Upper lobe of left lung (tissue), 6 donors: ENCODE data around the gene ACTR2. TPM values are rescaled to one million over a fixed set of nuclear protein-coding genes. Genes with fewer than 3 reads are reported as not detected.

Experiments
- ATAC-seq, 2 donors: fragments of 200-7000 bp; cut with Tn5 transposase; one replicate each; pipeline ENCODE4 v1.9.1; 2022; ENCODE audit warnings: mild to moderate bottlenecking in 2 of 2, moderate library complexity in 2 of 2; ENCODE audit not compliant: low FRiP score in 2 of 2
- DNase-seq, 2 donors: peaks; one replicate each; pipeline ENCODE4 v3.0.0-alpha.2; 2019 to 2020
- H3K27ac ChIP-seq, 4 donors: fragments of 200-600 bp; sonication (generic); one replicate each; pipeline ENCODE4 v1.5.1; 2016 to 2019
- H3K27me3 ChIP-seq, 4 donors: fragments of 200-600 bp; sonication (generic); one replicate each; pipeline ENCODE4 v1.5.1; 2017 to 2019
- H3K36me3 ChIP-seq, 4 donors: fragments of 200-600 bp; sonication (generic); one replicate each; pipeline ENCODE4 v1.5.1; 2016 to 2019
- H3K4me1 ChIP-seq, 4 donors: fragments of 200-600 bp; sonication (generic); one replicate each; pipeline ENCODE4 v1.5.1; 2018 to 2019
- H3K4me3 ChIP-seq, 4 donors: fragments of 200-600 bp; sonication (generic); one replicate each; pipeline ENCODE4 v1.5.1; 2017 to 2019; ENCODE audit warnings: mild to moderate bottlenecking in 2 of 4, moderate library complexity in 1 of 4
- H3K9me3 ChIP-seq, 4 donors: fragments of 200-600 bp; sonication (generic); one replicate each; pipeline ENCODE4 v1.5.1; 2018 to 2019
- EP300 ChIP-seq, 4 donors: sonication (generic); formaldehyde crosslinking; IDR thresholded peaks; one replicate each; pipeline ENCODE4 v1.5.1; 2017; ENCODE audit warnings: antibody characterized with exemption in 4 of 4, control low read depth in 2 of 4
- POLR2A ChIP-seq, 4 donors: fragments of 450-650 bp; IDR thresholded peaks; one replicate each; pipeline ENCODE4 v1.5.1; 2016 to 2017; ENCODE audit warnings: antibody characterized with exemption in 4 of 4, mild to moderate bottlenecking in 2 of 4
- POLR2AphosphoS5 ChIP-seq, 2 donors: sonication (generic); formaldehyde crosslinking; IDR thresholded peaks; one replicate each; pipeline ENCODE4 v1.5.1; 2017; ENCODE audit warnings: antibody characterized with exemption in 2 of 2
- WGBS, 2 donors: methylation state at CpG; one replicate each; pipeline ENCODE4 v1.1.5; 2017 to 2018; 5-methylcytosine and 5-hydroxymethylcytosine counted together
- total RNA-seq, 6 donors: library from RNA; depleted of rRNA in 4 of 6; stranded (reverse); fragments of >200 nt in 4 of 6; gene quantifications; one replicate each; pipeline versions ENCODE4 v1.1.0 to v1.2.1, GENCODE V29; 2016 to 2021
- TF ChIP-seq, protein P1 (sequence below), 6 experiments: fragments of 450-650 bp in 4 of 6; fragments of 200-600 bp in 2 of 6; sonication (generic) in 2 of 6; IDR thresholded peaks; one replicate each; pipeline ENCODE4 v1.5.1; 2016 to 2019; ENCODE audit warnings: antibody characterized with exemption in 6 of 6
- donor health status: DM: no; HTN: no; CAD: no; lungs with moderate emphysema.
- donor health status: DM: no; HTN: yes; CAD: no; lungs with severe emphysema.

ACTR2 gene
- total RNA-seq, 6 donors from 2014 or later: 39.6 to 266 (median 114) TPM

DNA sequence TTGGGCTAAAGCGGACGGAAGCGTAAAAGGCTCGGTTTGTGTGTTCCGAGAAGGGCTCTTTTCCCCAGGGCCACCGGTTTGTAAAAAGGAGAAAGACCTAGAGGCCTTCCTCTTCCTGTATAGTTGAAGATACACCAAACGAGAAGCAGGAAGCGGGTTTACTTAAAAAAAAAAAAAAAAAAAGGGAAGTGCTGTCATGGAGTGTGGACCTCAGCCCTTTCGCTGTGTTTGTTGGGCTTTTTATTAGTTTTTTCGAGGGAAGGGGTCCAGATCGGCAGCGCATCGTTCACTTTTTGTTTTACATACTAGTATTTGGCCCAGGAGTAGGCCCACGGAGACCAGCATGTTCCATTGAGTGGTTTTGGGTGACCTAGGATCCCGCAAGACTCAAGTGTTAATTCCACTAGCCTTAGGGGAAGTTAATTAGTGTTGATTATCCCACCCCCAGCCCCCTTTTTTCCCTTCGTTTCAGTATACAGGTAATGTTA is 676 bp downstream of the ACTR2 start:
- ATAC-seq: peak; percentile 68 to 80
- Histone ChIP-seq H3K36me3 (peaks cover 0 to 4% (median 0%) of the 10 kb centered on the region in 4 donors), H3K4me3 (peak overlapping the region; percentile 70 to 96 (median 82)), H3K27me3 (no peaks in the 10 kb centered on the region), H3K4me1 (peaks cover 32 to 57% (median 53%) of the 10 kb centered on the region in 4 donors), H3K9me3 (no peaks in the 10 kb centered on the region), H3K27ac (peak overlapping the region; percentile 97 to 100 (median 98))
- no peak for DNase-seq
- 0 to 1% methylated on average over 16 of the region's 16 CpGs for WGBS, 2 donors
- TF ChIP-seq POLR2AphosphoS5 (IDR thresholded peaks at IDR 0.05) (no peak), EP300 (IDR thresholded peaks at IDR 0.05) (no peak), POLR2A (IDR thresholded peaks at IDR 0.05) (no peak)
- TF ChIP-seq, protein P1, sequence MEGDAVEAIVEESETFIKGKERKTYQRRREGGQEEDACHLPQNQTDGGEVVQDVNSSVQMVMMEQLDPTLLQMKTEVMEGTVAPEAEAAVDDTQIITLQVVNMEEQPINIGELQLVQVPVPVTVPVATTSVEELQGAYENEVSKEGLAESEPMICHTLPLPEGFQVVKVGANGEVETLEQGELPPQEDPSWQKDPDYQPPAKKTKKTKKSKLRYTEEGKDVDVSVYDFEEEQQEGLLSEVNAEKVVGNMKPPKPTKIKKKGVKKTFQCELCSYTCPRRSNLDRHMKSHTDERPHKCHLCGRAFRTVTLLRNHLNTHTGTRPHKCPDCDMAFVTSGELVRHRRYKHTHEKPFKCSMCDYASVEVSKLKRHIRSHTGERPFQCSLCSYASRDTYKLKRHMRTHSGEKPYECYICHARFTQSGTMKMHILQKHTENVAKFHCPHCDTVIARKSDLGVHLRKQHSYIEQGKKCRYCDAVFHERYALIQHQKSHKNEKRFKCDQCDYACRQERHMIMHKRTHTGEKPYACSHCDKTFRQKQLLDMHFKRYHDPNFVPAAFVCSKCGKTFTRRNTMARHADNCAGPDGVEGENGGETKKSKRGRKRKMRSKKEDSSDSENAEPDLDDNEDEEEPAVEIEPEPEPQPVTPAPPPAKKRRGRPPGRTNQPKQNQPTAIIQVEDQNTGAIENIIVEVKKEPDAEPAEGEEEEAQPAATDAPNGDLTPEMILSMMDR (IDR thresholded peaks at IDR 0.05): no peak

DNA sequence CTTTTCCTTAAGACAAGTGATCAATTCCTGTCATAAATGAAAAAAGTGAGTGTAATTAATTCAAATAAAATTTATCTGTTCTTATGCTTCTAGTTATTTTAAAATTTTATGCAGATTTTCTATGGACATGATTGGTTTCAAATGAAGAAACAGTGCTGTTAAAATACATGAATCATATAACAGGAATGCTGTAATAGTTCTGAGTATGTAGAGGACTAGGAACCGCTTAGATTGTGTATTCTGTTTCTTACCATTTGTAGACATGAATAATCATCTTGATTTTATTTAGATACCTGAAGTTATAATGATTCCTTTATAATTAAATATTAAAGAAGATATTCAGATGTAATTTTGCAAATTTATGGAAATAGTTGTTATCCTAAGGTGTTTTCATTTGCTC is 3.5 kb downstream of the ACTR2 start:
- no peak for TF ChIP-seq POLR2A (IDR thresholded peaks at IDR 0.05)
- no peak for TF ChIP-seq EP300 (IDR thresholded peaks at IDR 0.05)
- TF ChIP-seq POLR2AphosphoS5 (IDR thresholded peaks at IDR 0.05): no peak
- TF ChIP-seq, protein P1 (IDR thresholded peaks at IDR 0.05): no peak
- Histone ChIP-seq H3K27ac (peak overlapping the region in 1 of 4 donors; percentile 62), H3K9me3 (no peaks in the 10 kb centered on the region), H3K4me1 (peaks cover 41 to 85% (median 69%) of the 10 kb centered on the region in 4 donors), H3K4me3 (no peak overlapping the region), H3K36me3 (peaks cover 0 to 4% (median 0%) of the 10 kb centered on the region in 4 donors), H3K27me3 (no peaks in the 10 kb centered on the region)
- 81 to 90% methylated on average over 1 of the region's 1 CpG for WGBS, 2 donors
- DNase-seq: no peak
- no peak for ATAC-seq

DNA sequence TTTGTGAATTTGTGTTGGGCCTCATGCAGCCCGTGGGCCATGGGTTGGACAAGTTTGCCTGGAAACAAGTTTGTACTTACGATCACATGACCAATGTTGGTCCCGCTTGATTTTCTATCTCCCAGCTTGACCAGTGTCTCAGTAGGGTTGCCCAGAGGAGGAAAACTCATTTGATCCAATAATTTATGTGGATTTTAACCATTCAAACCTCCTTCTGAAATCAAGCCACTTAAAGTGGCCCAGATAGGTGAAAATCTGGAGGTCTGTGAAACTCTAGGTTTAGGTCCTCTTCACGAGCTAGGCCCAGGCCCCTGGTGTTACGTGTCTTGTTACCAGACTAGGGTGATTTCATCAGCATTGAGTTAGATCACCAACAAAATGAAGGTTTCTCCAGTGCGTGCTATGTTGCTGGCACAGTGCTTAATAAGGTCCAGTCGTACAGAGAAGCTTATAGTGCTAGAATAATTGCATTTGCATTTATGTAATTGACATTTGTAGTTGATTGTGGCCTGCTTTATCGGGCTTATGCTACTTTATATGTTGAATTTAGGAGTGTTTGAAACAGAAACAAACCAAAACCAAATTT is 4.4 kb downstream of the ACTR2 start:
- no peaks in the 10 kb centered on the region for H3K27me3 ChIP-seq
- peak overlapping the region; percentile 0 to 62 (median 12) for H3K27ac ChIP-seq
- TF ChIP-seq EP300 (IDR thresholded peaks at IDR 0.05) (no peak), POLR2AphosphoS5 (IDR thresholded peaks at IDR 0.05) (no peak), POLR2A (IDR thresholded peaks at IDR 0.05) (no peak)
- TF ChIP-seq, protein P1 (IDR thresholded peaks at IDR 0.05): no peak
- DNase-seq: no peak
- H3K36me3 ChIP-seq: peaks cover 0 to 4% (median 0%) of the 10 kb centered on the region in 4 donors
- ATAC-seq: no peak
- H3K4me1 ChIP-seq: peaks cover 34 to 76% (median 66%) of the 10 kb centered on the region in 4 donors
- no peaks in the 10 kb centered on the region for H3K9me3 ChIP-seq
- 74 to 82% methylated on average over 8 of the region's 8 CpGs for WGBS, 2 donors
- no peak overlapping the region for H3K4me3 ChIP-seq

DNA sequence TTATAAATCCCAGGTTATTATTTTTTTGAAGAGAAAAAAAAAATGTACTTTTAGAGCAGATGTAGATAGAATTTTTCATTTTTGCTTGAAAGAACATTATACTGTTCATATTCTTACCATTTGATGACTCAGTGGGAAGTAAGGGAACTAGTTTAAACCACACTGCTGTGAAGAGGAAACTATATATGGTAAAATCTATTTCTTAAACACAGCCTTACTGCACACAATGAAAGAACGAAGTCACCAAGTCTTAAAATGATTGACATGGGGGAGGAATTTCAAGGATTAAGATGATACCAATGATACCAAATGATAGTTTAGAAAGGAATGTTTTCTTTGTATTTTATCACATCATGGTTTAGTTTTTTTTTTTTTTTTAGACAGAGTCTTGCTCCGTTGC is 5.0 kb downstream of the ACTR2 start:
- Histone ChIP-seq H3K4me1 (peaks cover 34 to 79% (median 65%) of the 10 kb centered on the region in 4 donors), H3K4me3 (no peak overlapping the region), H3K9me3 (no peaks in the 10 kb centered on the region), H3K27ac (peak overlapping the region in 3 of 4 donors; percentile 0 to 62 (median 12)), H3K36me3 (peaks cover 0 to 4% (median 0%) of the 10 kb centered on the region in 4 donors), H3K27me3 (no peaks in the 10 kb centered on the region)
- 68 to 71% methylated on average over 2 of the region's 2 CpGs for WGBS, 2 donors
- no peak for ATAC-seq
- TF ChIP-seq EP300 (IDR thresholded peaks at IDR 0.05): no peak
- TF ChIP-seq, protein P1 (IDR thresholded peaks at IDR 0.05): no peak
- no peak for TF ChIP-seq POLR2A (IDR thresholded peaks at IDR 0.05)
- TF ChIP-seq POLR2AphosphoS5 (IDR thresholded peaks at IDR 0.05): no peak
- DNase-seq: no peak
